Endothelial cell of umbilical vein (primary cell): ENCODE results near the gene NDUFB10. TPM values are rescaled to one million over a fixed set of nuclear protein-coding genes. Genes with fewer than 3 reads are reported as not detected.

ENCODE experiments used
- BruUV-seq: library from RNA; stranded (reverse); fragments of 400-500 nt; replicated peaks from 2 replicates; lab custom pipeline; 2021; lab: Mats Ljungman, UMichigan
- CTCF ChIA-PET: fragments of 300-600, 350-600 bp; sonication (Branson Sonifier 250); formaldehyde crosslinking; loops from one replicate; lab custom pipeline; 2021; ENCODE audit warnings: antibody characterized with exemption, inconsistent platforms; lab: Charles Lee
- POLR2A ChIA-PET: fragments of 300-600, 350-600 bp; sonication (Branson Sonifier 250); formaldehyde crosslinking; loops from one replicate; lab custom pipeline; 2021; ENCODE audit warnings: antibody characterized with exemption, inconsistent platforms; lab: Charles Lee
- DNase-seq: peaks from one replicate; pipeline ENCODE4 v3.0.0-alpha.2; 2011; ENCODE audit warnings: low read depth, low spot score
- FAIRE-seq: peaks from 2 replicates; lab custom pipeline; 2011; peaks lifted over from hg19 to GRCh38; lab: Jason Lieb, UNC
- H2AFZ ChIP-seq: 2 replicates; pipeline ENCODE4 v1.6.0; 2012; ENCODE audit warnings: low read depth, low read length, control low read depth, inconsistent platforms
- H3K27ac ChIP-seq: 2 replicates; pipeline ENCODE4 v1.5.1; 2011; ENCODE audit warnings: low read depth, mild to moderate bottlenecking, control low read depth, low read length, moderate library complexity; ENCODE audit not compliant: insufficient read depth
- H3K27me3 ChIP-seq, 2 experiments: 2 replicates each; pipeline versions ENCODE4 v1.6.0 to v1.6.1; 2011; ENCODE audit warnings: low read length in 2 of 2, mixed read lengths in 1 of 2; ENCODE audit not compliant: control insufficient read depth in 2 of 2, insufficient read depth in 2 of 2
- H3K36me3 ChIP-seq, 2 experiments: 2 replicates in 1 of 2; 3 replicates in 1 of 2; pipeline ENCODE4 v1.5.1; 2011; ENCODE audit warnings: low read length in 2 of 2, mild to moderate bottlenecking in 1 of 2, moderate library complexity in 1 of 2; ENCODE audit not compliant: control insufficient read depth in 2 of 2, insufficient read depth in 2 of 2; ENCODE audit errors: extremely low read depth in 1 of 2
- H3K4me1 ChIP-seq: 3 replicates; pipeline ENCODE4 v1.5.1; 2011; ENCODE audit warnings: mild to moderate bottlenecking, low read length; ENCODE audit not compliant: control insufficient read depth, insufficient read depth; ENCODE audit errors: extremely low read depth
- H3K4me2 ChIP-seq: 2 replicates; pipeline ENCODE4 v1.6.1; 2011; ENCODE audit warnings: low read length, control low read depth, mixed read lengths; ENCODE audit not compliant: insufficient read depth
- H3K4me3 ChIP-seq, 3 experiments: fragments of 200-600 bp in 1 of 3; sonication (generic), shearing (Covaris generic) in 1 of 3; replicated peaks in 1 of 3; 2 replicates each; pipeline ENCODE4 v1.5.1; 2011 to 2016; ENCODE audit warnings: control low read depth in 3 of 3, low read length in 3 of 3, mild to moderate bottlenecking in 2 of 3, inconsistent platforms in 1 of 3, low read depth in 1 of 3, moderate library complexity in 1 of 3; ENCODE audit not compliant: insufficient read depth in 1 of 3
- H3K79me2 ChIP-seq: 2 replicates; pipeline ENCODE4 v1.6.0; 2012; ENCODE audit warnings: low read length, inconsistent platforms; ENCODE audit not compliant: control insufficient read depth, insufficient read depth
- H3K9ac ChIP-seq: replicated peaks from 2 replicates; pipeline ENCODE3; 2011; ENCODE audit warnings: low read length, control low read depth; ENCODE audit not compliant: insufficient read depth; ENCODE audit errors: extremely low read depth
- H3K9me1 ChIP-seq: replicated peaks from 3 replicates; pipeline ENCODE4 v1.6.0; 2011; ENCODE audit warnings: mild to moderate bottlenecking, low read length; ENCODE audit not compliant: control insufficient read depth, insufficient read depth; ENCODE audit errors: extremely low read depth
- H3K9me3 ChIP-seq: replicated peaks from 2 replicates; pipeline ENCODE4 v1.5.1; 2012; ENCODE audit warnings: low read length, inconsistent platforms; ENCODE audit not compliant: control insufficient read depth, insufficient read depth
- H4K20me1 ChIP-seq: replicated peaks from 2 replicates; pipeline ENCODE3; 2011; ENCODE audit warnings: mild to moderate bottlenecking, low read length; ENCODE audit not compliant: control insufficient read depth, insufficient read depth; ENCODE audit errors: extremely low read depth
- CTCF ChIP-seq, 2 donors: IDR thresholded peaks; 1 replicate in 1 of 2; 2 replicates in 1 of 2; pipeline ENCODE4 v1.5.1; 2011; ENCODE audit warnings: low read length in 2 of 2, mild to moderate bottlenecking in 2 of 2, moderate library complexity in 2 of 2, control low read depth in 1 of 2, inconsistent platforms in 1 of 2, low read depth in 1 of 2; ENCODE audit not compliant: insufficient read depth in 1 of 2; ENCODE audit errors: extremely low read depth in 1 of 2
- EZH2 ChIP-seq: IDR thresholded peaks from 2 replicates; pipeline ENCODE4 v1.6.1; 2012; ENCODE audit warnings: borderline replicate concordance, low read depth, mild to moderate bottlenecking, moderate library complexity, low read length, inconsistent platforms; ENCODE audit not compliant: severe bottlenecking
- FOS ChIP-seq: IDR thresholded peaks from 2 replicates; pipeline ENCODE4 v1.6.1; 2011; ENCODE audit warnings: mild to moderate bottlenecking, low read length, moderate library complexity, borderline replicate concordance; ENCODE audit not compliant: insufficient read depth
- GATA2 ChIP-seq: IDR thresholded peaks from 2 replicates; pipeline ENCODE4 v1.7.0; 2011; ENCODE audit warnings: low read depth, mild to moderate bottlenecking, moderate library complexity, mixed read lengths, low read length; ENCODE audit not compliant: insufficient read length, insufficient read depth
- JUN ChIP-seq: IDR thresholded peaks from 2 replicates; pipeline ENCODE4 v1.6.1; 2011; ENCODE audit warnings: borderline replicate concordance, low read depth; ENCODE audit not compliant: insufficient read length, insufficient read depth
- MYC ChIP-seq: IDR thresholded peaks from one replicate; pipeline ENCODE4 v1.6.1; 2011; ENCODE audit warnings: mild to moderate bottlenecking, low read depth, low read length
- POLR2A ChIP-seq: IDR thresholded peaks from 2 replicates; pipeline ENCODE4 v1.6.1; 2012; ENCODE audit warnings: low read depth, mild to moderate bottlenecking, control low read depth, low read length
- POLR2AphosphoS5 ChIP-seq: IDR thresholded peaks from 2 replicates; pipeline ENCODE4 v1.6.1; 2012; ENCODE audit warnings: low read depth, mild to moderate bottlenecking, control low read depth, low read length, moderate library complexity; ENCODE audit not compliant: insufficient read depth
- dilution Hi-C: fragments of 300-500 bp; cut with MboI; formaldehyde crosslinking; loops from one replicate; pipeline ENCODE4 v1.15.0; 2019; ENCODE audit warnings: low sequenced_read_pairs; ENCODE audit not compliant: extremely low pct_ligation_motif_present
- intact Hi-C: fragments of 100-400 bp; cut with micrococcal nuclease; formaldehyde crosslinking; loops from one replicate; pipeline ENCODE4 v1.10.0; 2022
- polyA plus RNA-seq, 4 experiments: library from polyadenylated mRNA; depleted of rRNA in 3 of 4; stranded (reverse) in 3 of 4; unstranded in 1 of 4; fragments of >200 nt; gene quantifications; 2 replicates each; pipeline versions ENCODE4 v1.2.1 to v1.2.3, GENCODE V29; 2011 to 2012; ENCODE audit warnings: missing spikeins in 1 of 4
- total RNA-seq: library from RNA; stranded (reverse); gene quantifications from 2 replicates; pipeline ENCODE4 v1.2.3, GENCODE V29; 2021
- TF ChIP-seq, protein P1 (sequence below): IDR thresholded peaks from 2 replicates; pipeline ENCODE4 v1.6.1; 2011; ENCODE audit not compliant: insufficient read depth, insufficient read length

Gene NDUFB10
- total and polyA plus RNA-seq, 2 donors (not counting 3 experiments of a cell fraction or from before 2014, with no cell fraction given): 124 to 167 TPM

GRCh38 chr16:1909561-1910231, 49.6 kb upstream of the NDUFB10 start:
- no peak for FAIRE-seq
- no peaks in the 10 kb centered on the region for H3K36me3 ChIP-seq
- dilution Hi-C loops: no loop called here

More at GRCh38 chr16:1909561-1910231, 49.6 kb upstream of the NDUFB10 start:
- H3K9ac ChIP-seq: no peak overlapping the region
- H3K9me3 ChIP-seq: no peaks in the 10 kb centered on the region
- H3K4me1 ChIP-seq: no peaks in the 10 kb centered on the region
- peaks cover 5 to 6% of the 10 kb centered on the region in 2 experiments for H3K27me3 ChIP-seq
- TF ChIP-seq JUN: no peak
- TF ChIP-seq POLR2AphosphoS5: no peak
- no peak for TF ChIP-seq GATA2
- TF ChIP-seq POLR2A: no peak
- TF ChIP-seq MYC: no peak
- TF ChIP-seq, protein P1, sequence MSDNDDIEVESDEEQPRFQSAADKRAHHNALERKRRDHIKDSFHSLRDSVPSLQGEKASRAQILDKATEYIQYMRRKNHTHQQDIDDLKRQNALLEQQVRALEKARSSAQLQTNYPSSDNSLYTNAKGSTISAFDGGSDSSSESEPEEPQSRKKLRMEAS: no peak
- no peak for TF ChIP-seq CTCF (IDR thresholded peaks at IDR 0.05; ENCODE audit: extremely low read depth in 1 of 2, insufficient read depth in 1 of 2, low read depth in 1 of 2, low read length in 2 of 2)
- no peak for TF ChIP-seq EZH2
- TF ChIP-seq FOS: no peak
- no peak overlapping the region for H3K4me3 ChIP-seq
- intact Hi-C loops: no loop called here
- no peaks in the 10 kb centered on the region for H3K9me1 ChIP-seq
- CTCF ChIA-PET: interaction anchor here (0.8 to 1.5 kb wide), 4 partner anchors 20 to 64 kb away, joined by 3 to 4 read pairs (median 3); no protein-coding TSS in a partner anchor
- H3K79me2 ChIP-seq: no peaks in the 10 kb centered on the region
- no peak for DNase-seq
- no peak overlapping the region for H3K4me2 ChIP-seq
- POLR2A ChIA-PET: no interaction called here
- BruUV-seq: no TSS peak
- no peak overlapping the region for H3K27ac ChIP-seq
- no peaks in the 10 kb centered on the region for H4K20me1 ChIP-seq
- no peak overlapping the region for H2AFZ ChIP-seq
